PC-9 (cell line): ENCODE results near the gene ENO1. TPM values are rescaled to one million over a fixed set of nuclear protein-coding genes. Genes with fewer than 3 reads are reported as not detected.

ENCODE experiments used
- BruUV-seq: library from RNA; stranded (reverse); fragments of 400-500 nt; replicated peaks from 2 replicates; lab custom pipeline; 2021; lab: Mats Ljungman, UMichigan
- CTCF ChIA-PET: fragments of 300-600 bp; sonication (Branson Sonifier 250); formaldehyde crosslinking; loops from one replicate; lab custom pipeline; 2022; ENCODE audit warnings: antibody characterized with exemption; lab: Charles Lee
- POLR2A ChIA-PET: fragments of 300-600 bp; sonication (Branson Sonifier 250); formaldehyde crosslinking; loops from one replicate; lab custom pipeline; 2022; ENCODE audit warnings: antibody characterized with exemption; ENCODE audit not compliant: unreplicated experiment; lab: Charles Lee
- DNase-seq, 2 experiments: peaks; one replicate each; pipeline versions ENCODE4 v3.0.0 to v3.0.0-alpha.2; 2015 to 2022; ENCODE audit warnings: mixed read lengths in 1 of 2
- H2AFZ ChIP-seq: fragments of 200-600 bp; sonication (generic); 2 replicates; pipeline ENCODE4 v1.8.1; 2017; ENCODE audit warnings: antibody characterized with exemption
- H3F3A ChIP-seq: fragments of 200-600 bp; sonication (generic); 2 replicates; pipeline ENCODE4 v1.8.1; 2017; ENCODE audit warnings: antibody characterized with exemption, mild to moderate bottlenecking, low read depth; ENCODE audit not compliant: insufficient read depth
- H3K27ac ChIP-seq: fragments of 200-600 bp; sonication (generic); 2 replicates; pipeline ENCODE4 v1.6.1; 2016; ENCODE audit warnings: mixed run types
- H3K27me3 ChIP-seq: fragments of 200-600 bp; sonication (generic); 2 replicates; pipeline ENCODE4 v1.6.1; 2016; ENCODE audit warnings: low read depth, mixed run types; ENCODE audit not compliant: insufficient read depth
- H3K36me3 ChIP-seq: fragments of 200-600 bp; sonication (generic); 2 replicates; pipeline ENCODE4 v1.6.1; 2016; ENCODE audit warnings: low read depth, mixed run types
- H3K4me1 ChIP-seq: fragments of 200-600 bp; sonication (generic); replicated peaks from 2 replicates; pipeline ENCODE4 v1.6.1; 2016; ENCODE audit warnings: mixed run types; ENCODE audit not compliant: insufficient read depth
- H3K4me2 ChIP-seq: fragments of 200-600 bp; sonication (generic); 2 replicates; pipeline ENCODE4 v1.6.1; 2017; ENCODE audit warnings: mixed run types
- H3K4me3 ChIP-seq: fragments of 200-600 bp; sonication (generic); 2 replicates; pipeline ENCODE4 v1.6.1; 2016; ENCODE audit warnings: mixed run types
- H3K79me2 ChIP-seq: fragments of 200-600 bp; sonication (generic); 2 replicates; pipeline ENCODE4 v1.6.1; 2017; ENCODE audit warnings: low read depth, mixed run types
- H3K9me2 ChIP-seq: fragments of 200-600 bp; sonication (generic); 2 replicates; pipeline ENCODE4 v1.8.1; 2017; ENCODE audit warnings: mild to moderate bottlenecking; ENCODE audit not compliant: insufficient read depth
- H3K9me3 ChIP-seq: fragments of 200-600 bp; sonication (generic); 2 replicates; pipeline ENCODE4 v1.8.1; 2016; ENCODE audit warnings: low read depth; ENCODE audit not compliant: insufficient read depth
- H4K20me1 ChIP-seq: fragments of 200-600 bp; sonication (generic); 2 replicates; pipeline ENCODE4 v1.8.1; 2017; ENCODE audit not compliant: insufficient read depth
- EZH2 ChIP-seq: fragments of 200-600 bp; sonication (generic); IDR thresholded peaks from 2 replicates; pipeline ENCODE4 v1.8.0; 2017; ENCODE audit warnings: antibody characterized with exemption, low read depth
- intact Hi-C: fragments of 100-400 bp; cut with micrococcal nuclease; formaldehyde crosslinking; loops from one replicate; pipeline ENCODE4 v1.10.0; 2022; ENCODE audit not compliant: unreplicated experiment
- total RNA-seq: library from RNA; stranded (reverse); gene quantifications from 2 replicates; pipeline ENCODE4 v1.2.3, GENCODE V29; 2021
- TF ChIP-seq, protein P1 (sequence below): fragments of 200-600 bp; sonication (generic); conservative IDR thresholded peaks from 2 replicates; pipeline ENCODE4 v1.6.1; 2017; ENCODE audit warnings: mixed run types, antibody characterized with exemption, mild to moderate bottlenecking, moderate library complexity

ENO1 gene
- total RNA-seq, 1 experiment from 2014 or later: 1,902 TPM

DNA sequence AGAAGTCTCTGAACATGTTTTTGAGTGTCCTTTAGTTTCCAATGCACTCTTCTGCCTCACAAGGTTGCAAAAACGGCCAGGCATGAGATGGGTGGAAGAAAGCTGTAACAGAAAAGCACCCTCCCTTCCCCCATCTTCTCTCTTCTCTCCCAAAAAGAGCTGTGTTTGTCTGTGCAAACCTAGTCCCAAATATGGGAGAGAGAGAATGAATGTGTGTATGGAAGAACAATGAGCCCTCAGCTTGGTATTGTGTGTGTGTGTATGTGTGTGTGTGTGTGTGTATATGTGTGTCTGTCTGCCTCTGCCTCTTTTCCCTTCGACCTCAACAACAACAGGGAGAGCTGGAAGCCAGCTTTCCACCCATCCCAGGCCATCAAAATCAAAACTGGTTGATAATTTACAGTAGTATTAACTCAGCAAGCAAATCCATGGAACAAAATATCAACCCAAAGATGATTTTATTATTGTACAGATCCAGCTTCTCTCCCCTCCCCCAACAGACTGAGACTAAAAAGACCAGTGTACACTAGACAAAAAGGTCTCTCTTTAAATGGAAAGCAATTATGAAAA, 62.8 kb downstream of the ENO1 start:
- Histone ChIP-seq H3F3A (peaks cover 16% of the 10 kb centered on the region), H3K79me2 (peaks cover 48% of the 10 kb centered on the region), H3K9me2 (no peaks in the 10 kb centered on the region), H4K20me1 (no peaks in the 10 kb centered on the region), H3K4me2 (peak overlapping the region; percentile 98), H3K4me1 (peaks cover 41% of the 10 kb centered on the region), H3K27me3 (no peaks in the 10 kb centered on the region), H3K9me3 (no peaks in the 10 kb centered on the region), H3K36me3 (no peaks in the 10 kb centered on the region), H2AFZ (no peak overlapping the region), H3K4me3 (peak overlapping the region; percentile 92), H3K27ac (0 out of 2 replicates have a peak overlapping the region, but pooled peaks have one; percentile 73)
- BruUV-seq: no TSS peak
- TF ChIP-seq, protein P1, sequence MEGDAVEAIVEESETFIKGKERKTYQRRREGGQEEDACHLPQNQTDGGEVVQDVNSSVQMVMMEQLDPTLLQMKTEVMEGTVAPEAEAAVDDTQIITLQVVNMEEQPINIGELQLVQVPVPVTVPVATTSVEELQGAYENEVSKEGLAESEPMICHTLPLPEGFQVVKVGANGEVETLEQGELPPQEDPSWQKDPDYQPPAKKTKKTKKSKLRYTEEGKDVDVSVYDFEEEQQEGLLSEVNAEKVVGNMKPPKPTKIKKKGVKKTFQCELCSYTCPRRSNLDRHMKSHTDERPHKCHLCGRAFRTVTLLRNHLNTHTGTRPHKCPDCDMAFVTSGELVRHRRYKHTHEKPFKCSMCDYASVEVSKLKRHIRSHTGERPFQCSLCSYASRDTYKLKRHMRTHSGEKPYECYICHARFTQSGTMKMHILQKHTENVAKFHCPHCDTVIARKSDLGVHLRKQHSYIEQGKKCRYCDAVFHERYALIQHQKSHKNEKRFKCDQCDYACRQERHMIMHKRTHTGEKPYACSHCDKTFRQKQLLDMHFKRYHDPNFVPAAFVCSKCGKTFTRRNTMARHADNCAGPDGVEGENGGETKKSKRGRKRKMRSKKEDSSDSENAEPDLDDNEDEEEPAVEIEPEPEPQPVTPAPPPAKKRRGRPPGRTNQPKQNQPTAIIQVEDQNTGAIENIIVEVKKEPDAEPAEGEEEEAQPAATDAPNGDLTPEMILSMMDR: no peak
- no peak for TF ChIP-seq EZH2
- ChIA-PET CTCF (interaction anchor here (0.8 to 0.9 kb wide), 2 partner anchors 33 to 112 kb away, joined by 3 read pairs; no protein-coding TSS in a partner anchor), POLR2A (interaction anchor here (0.6 to 0.7 kb wide), 3 partner anchors 63 to 280 kb away, joined by 3 read pairs; partner anchors contain the start of gene ENO1)
- intact Hi-C loops: loop anchor here (5.0 kb wide), 1 partner anchor 83 kb away; no protein-coding TSS in a partner anchor
- DNase-seq: no peak

DNA sequence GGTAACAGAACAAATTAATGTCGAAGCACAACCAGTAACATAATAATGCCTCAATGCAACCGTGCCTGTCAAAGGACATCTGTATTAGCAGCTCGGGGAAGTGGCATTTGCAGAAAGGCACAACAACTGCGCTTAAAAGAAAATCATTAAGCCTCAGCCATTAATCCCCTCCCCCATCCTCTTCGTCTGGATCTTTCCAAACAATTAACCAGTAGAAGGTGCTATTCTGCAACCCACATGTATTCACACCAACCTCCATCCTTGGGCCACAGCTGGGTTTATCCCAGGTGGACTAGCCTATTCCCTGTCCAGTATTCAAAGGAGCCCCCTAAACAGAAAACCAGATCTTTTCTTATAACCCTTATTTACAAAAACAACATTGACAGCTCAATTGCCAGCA, 63.6 kb downstream of the ENO1 start:
- H3K27me3 ChIP-seq: no peaks in the 10 kb centered on the region
- no peaks in the 10 kb centered on the region for H3K9me3 ChIP-seq
- no TSS peak for BruUV-seq
- no peaks in the 10 kb centered on the region for H3K36me3 ChIP-seq
- peaks cover 41% of the 10 kb centered on the region for H3K4me1 ChIP-seq
- H4K20me1 ChIP-seq: no peaks in the 10 kb centered on the region
- intact Hi-C loops: loop anchor here (5.0 kb wide), 1 partner anchor 83 kb away; no protein-coding TSS in a partner anchor
- H3K9me2 ChIP-seq: no peaks in the 10 kb centered on the region
- H3K79me2 ChIP-seq: peaks cover 48% of the 10 kb centered on the region
- no peak overlapping the region for H2AFZ ChIP-seq
- POLR2A ChIA-PET: no interaction called here
- H3K27ac ChIP-seq: no peak overlapping the region
- CTCF ChIA-PET: no interaction called here
- H3F3A ChIP-seq: peaks cover 16% of the 10 kb centered on the region
- no peak for DNase-seq
- H3K4me3 ChIP-seq: no peak overlapping the region
- TF ChIP-seq, protein P1: no peak
- TF ChIP-seq EZH2: no peak
- H3K4me2 ChIP-seq: no peak overlapping the region

DNA sequence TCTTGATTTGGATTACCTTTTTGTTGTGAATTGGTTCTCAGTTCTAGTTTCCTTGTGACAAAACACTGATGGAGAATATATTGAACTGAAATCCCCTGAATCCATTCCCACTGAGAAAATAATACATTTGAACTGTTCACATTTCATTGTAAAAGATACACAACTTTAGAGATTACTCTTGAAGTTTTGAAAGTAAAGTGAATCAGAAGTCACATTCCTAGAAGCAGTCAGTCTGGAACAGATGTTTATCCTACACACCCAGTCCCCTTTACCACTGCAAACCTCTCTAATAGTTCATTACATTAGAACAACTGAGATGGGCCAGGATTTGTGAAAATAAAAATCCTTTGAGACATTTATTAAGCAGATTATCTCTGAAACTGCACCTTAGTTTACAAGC, 64.5 kb downstream of the ENO1 start:
- Histone ChIP-seq H3K4me1 (peaks cover 41% of the 10 kb centered on the region), H3K9me3 (no peaks in the 10 kb centered on the region), H3K4me3 (no peak overlapping the region), H2AFZ (no peak overlapping the region), H3F3A (peaks cover 11% of the 10 kb centered on the region), H3K79me2 (peaks cover 48% of the 10 kb centered on the region), H3K36me3 (no peaks in the 10 kb centered on the region), H3K9me2 (no peaks in the 10 kb centered on the region), H3K27ac (no peak overlapping the region), H3K27me3 (no peaks in the 10 kb centered on the region), H3K4me2 (peak overlapping the region; percentile 21; the same call in 1 of the 2 replicates), H4K20me1 (no peaks in the 10 kb centered on the region)
- intact Hi-C loops: no loop called here
- ChIA-PET CTCF (interaction anchor here (0.6 kb wide), 1 partner anchor 14 kb away, joined by 3 read pairs; no protein-coding TSS in a partner anchor), POLR2A (no interaction called here)
- no peak for TF ChIP-seq EZH2
- no TSS peak for BruUV-seq
- DNase-seq: no peak
